ENCODE data around the gene BUD23. TPM values are rescaled to one million over a fixed set of nuclear protein-coding genes. Genes with fewer than 3 reads are reported as not detected.

The BUD23 gene
- total and polyA plus RNA-seq, 2 donors (not counting 3 experiments of a cell fraction or from before 2014, with no cell fraction given): 62.1 to 64.6 TPM

DNA sequence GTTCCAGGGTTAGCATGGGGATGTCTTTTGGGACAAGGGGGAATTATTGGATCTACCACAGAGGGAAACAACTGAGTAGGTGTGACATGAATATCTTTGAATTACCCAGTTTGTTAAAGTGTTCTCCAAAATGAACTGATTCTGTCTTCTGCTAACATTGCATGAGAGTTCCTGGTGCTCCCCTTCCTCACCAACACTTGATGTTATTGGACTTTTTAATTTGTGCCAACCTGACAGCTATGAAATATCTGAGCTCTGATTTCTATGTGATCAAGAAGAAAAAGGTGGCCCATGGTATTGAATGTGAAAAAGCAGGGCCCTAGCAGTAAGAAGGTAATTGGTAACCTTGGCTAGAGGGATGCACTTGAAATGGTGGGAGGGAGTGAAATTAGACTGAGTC is 20.4 kb upstream of the BUD23 start:
- no TSS peak for BruUV-seq (replicated peaks)
- Histone ChIP-seq H3K9me3 (replicated peaks; ENCODE audit: control insufficient read depth, insufficient read depth, low read length) (no peaks in the 10 kb centered on the region), H4K20me1 (replicated peaks; ENCODE audit: control insufficient read depth, extremely low read depth, insufficient read depth, low read length) (no peaks in the 10 kb centered on the region), H3K36me3 (ENCODE audit: control insufficient read depth in 2 of 2, extremely low read depth in 1 of 2, insufficient read depth in 2 of 2, low read length in 2 of 2) (no peaks in the 10 kb centered on the region), H3K79me2 (ENCODE audit: control insufficient read depth, insufficient read depth, low read length) (no peaks in the 10 kb centered on the region), H3K9ac (replicated peaks; ENCODE audit: extremely low read depth, insufficient read depth, low read length) (no peak overlapping the region), H3K4me3 (replicated peaks in 1 of 3; ENCODE audit: insufficient read depth in 1 of 3, low read depth in 1 of 3, low read length in 3 of 3) (no peak overlapping the region), H3K27ac (ENCODE audit: insufficient read depth, low read depth, low read length) (no peak overlapping the region), H3K4me2 (ENCODE audit: insufficient read depth, low read length) (no peak overlapping the region), H3K27me3 (ENCODE audit: control insufficient read depth in 2 of 2, insufficient read depth in 2 of 2, low read length in 2 of 2) (peaks cover 0 to 3% of the 10 kb centered on the region in 2 experiments), H3K4me1 (ENCODE audit: control insufficient read depth, extremely low read depth, insufficient read depth, low read length) (no peaks in the 10 kb centered on the region), H3K9me1 (replicated peaks; ENCODE audit: control insufficient read depth, extremely low read depth, insufficient read depth, low read length) (no peaks in the 10 kb centered on the region), H2AFZ (ENCODE audit: low read depth, low read length) (no peak overlapping the region)
- intact Hi-C loops (cut with micrococcal nuclease): no loop called here
- dilution Hi-C loops (cut with MboI; ENCODE audit: extremely low pct_ligation_motif_present, low sequenced_read_pairs): no loop called here
- ChIA-PET CTCF (interaction anchor here (2.7 kb wide), 1 partner anchor 34 kb away, joined by 6 read pairs; no protein-coding TSS in a partner anchor), POLR2A (no interaction called here)
- FAIRE-seq (no peak), DNase-seq (ENCODE audit: low read depth, low spot score) (no peak)
- no peak for TF ChIP-seq MYC (IDR thresholded peaks at IDR 0.05; ENCODE audit: low read depth, low read length)
- TF ChIP-seq, protein P1, sequence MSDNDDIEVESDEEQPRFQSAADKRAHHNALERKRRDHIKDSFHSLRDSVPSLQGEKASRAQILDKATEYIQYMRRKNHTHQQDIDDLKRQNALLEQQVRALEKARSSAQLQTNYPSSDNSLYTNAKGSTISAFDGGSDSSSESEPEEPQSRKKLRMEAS (IDR thresholded peaks at IDR 0.05; ENCODE audit: insufficient read depth, insufficient read length): no peak
- TF ChIP-seq POLR2A (IDR thresholded peaks at IDR 0.05; ENCODE audit: low read depth, low read length): no peak
- no peak for TF ChIP-seq GATA2 (IDR thresholded peaks at IDR 0.05; ENCODE audit: insufficient read depth, insufficient read length, low read depth, low read length)
- TF ChIP-seq FOS (IDR thresholded peaks at IDR 0.05; ENCODE audit: borderline replicate concordance, insufficient read depth, low read length): no peak
- TF ChIP-seq POLR2AphosphoS5 (IDR thresholded peaks at IDR 0.05; ENCODE audit: insufficient read depth, low read depth, low read length): no peak
- no peak for TF ChIP-seq EZH2 (IDR thresholded peaks at IDR 0.05; ENCODE audit: borderline replicate concordance, low read depth, low read length, severe bottlenecking)
- no peak for TF ChIP-seq JUN (IDR thresholded peaks at IDR 0.05; ENCODE audit: borderline replicate concordance, insufficient read depth, insufficient read length, low read depth)
- TF ChIP-seq, protein P2, sequence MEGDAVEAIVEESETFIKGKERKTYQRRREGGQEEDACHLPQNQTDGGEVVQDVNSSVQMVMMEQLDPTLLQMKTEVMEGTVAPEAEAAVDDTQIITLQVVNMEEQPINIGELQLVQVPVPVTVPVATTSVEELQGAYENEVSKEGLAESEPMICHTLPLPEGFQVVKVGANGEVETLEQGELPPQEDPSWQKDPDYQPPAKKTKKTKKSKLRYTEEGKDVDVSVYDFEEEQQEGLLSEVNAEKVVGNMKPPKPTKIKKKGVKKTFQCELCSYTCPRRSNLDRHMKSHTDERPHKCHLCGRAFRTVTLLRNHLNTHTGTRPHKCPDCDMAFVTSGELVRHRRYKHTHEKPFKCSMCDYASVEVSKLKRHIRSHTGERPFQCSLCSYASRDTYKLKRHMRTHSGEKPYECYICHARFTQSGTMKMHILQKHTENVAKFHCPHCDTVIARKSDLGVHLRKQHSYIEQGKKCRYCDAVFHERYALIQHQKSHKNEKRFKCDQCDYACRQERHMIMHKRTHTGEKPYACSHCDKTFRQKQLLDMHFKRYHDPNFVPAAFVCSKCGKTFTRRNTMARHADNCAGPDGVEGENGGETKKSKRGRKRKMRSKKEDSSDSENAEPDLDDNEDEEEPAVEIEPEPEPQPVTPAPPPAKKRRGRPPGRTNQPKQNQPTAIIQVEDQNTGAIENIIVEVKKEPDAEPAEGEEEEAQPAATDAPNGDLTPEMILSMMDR (IDR thresholded peaks at IDR 0.05; ENCODE audit: extremely low read depth in 1 of 2, insufficient read depth in 1 of 2, low read depth in 1 of 2, low read length in 2 of 2): no peak

Measured in endothelial cell of umbilical vein (primary cell).